ENCODE results near the gene STK32B. TPM values are rescaled to one million over a fixed set of nuclear protein-coding genes. Genes with fewer than 3 reads are reported as not detected.
"Not testable (repeated sequence)": the region's sequence is repeated elsewhere in the genome, so short reads cannot be mapped to it uniquely, and the experiment has no call there.

Gene STK32B
- total and polyA plus RNA-seq, 9 donors = 3.8 to 12.5 (median 5.8) TPM

DNA sequence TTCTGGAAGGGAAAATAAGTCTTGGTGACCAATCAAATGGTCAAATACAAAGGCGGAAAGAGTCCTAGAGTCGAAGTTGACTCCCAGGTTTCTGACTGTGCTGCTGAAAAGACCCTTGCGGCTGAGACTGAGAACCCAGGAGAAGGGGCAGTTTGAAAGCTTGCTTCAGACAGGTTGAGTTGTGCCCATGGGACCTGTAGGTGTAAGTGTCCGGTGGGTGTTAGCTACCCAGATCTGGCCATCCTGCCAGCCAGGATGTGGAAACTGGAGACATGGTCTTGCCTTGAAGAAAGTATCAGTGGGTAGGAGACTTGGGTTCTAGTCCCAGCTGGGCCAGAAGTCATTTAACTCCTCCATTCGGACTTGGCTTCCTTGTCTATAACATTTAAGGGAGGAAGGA, 381.9 kb downstream of the STK32B start:
- no peaks in the 10 kb centered on the region for H3K9me3 ChIP-seq (replicated peaks; ENCODE audit: control insufficient read depth, low read depth, low read length)
- 81% methylated on average over 3 of the region's 5 CpGs for WGBS (ENCODE audit: insufficient coverage)
- no peaks in the 10 kb centered on the region for H3K4me1 ChIP-seq (ENCODE audit: control insufficient read depth, insufficient read depth, low read length)
- H3K27ac ChIP-seq (ENCODE audit: low read length) = no peak overlapping the region
- H3K4me3 ChIP-seq (ENCODE audit: low read length) = no peak overlapping the region
- no peaks in the 10 kb centered on the region for H3K36me3 ChIP-seq (ENCODE audit: control insufficient read depth, insufficient read depth, low read length)
- DNase-seq = no peak
- no peaks in the 10 kb centered on the region for H3K27me3 ChIP-seq (ENCODE audit: control insufficient read depth, insufficient read depth, low read length)

DNA sequence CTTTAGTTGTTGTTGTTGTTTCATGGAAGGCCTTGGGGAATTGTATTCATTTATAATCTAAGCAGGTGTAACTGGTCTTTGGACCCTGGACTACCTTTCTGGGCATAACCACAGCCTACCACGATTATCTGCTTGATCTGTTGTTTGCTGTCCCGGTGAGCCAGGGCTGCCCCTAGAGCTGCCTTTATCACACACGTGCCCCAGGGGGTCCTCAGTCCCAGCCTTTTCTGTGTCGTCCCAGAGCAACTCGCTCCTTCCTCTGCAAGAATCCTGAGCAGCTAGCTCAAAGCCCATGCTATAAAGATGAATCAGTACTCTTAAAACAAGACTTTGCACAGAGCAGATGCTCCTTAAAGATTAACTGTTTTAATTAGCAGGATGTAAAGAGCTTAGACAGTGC, 383.9 kb downstream of the STK32B start:
- Histone ChIP-seq H3K4me1 (ENCODE audit: control insufficient read depth, insufficient read depth, low read length) (no peaks in the 10 kb centered on the region), H3K9me3 (replicated peaks; ENCODE audit: control insufficient read depth, low read depth, low read length) (no peaks in the 10 kb centered on the region), H3K27me3 (ENCODE audit: control insufficient read depth, insufficient read depth, low read length) (no peaks in the 10 kb centered on the region), H3K36me3 (ENCODE audit: control insufficient read depth, insufficient read depth, low read length) (no peaks in the 10 kb centered on the region), H3K27ac (ENCODE audit: low read length) (no peak overlapping the region), H3K4me3 (ENCODE audit: low read length) (no peak overlapping the region)
- no peak for DNase-seq
- 43% methylated on average over 5 of the region's 5 CpGs for WGBS (ENCODE audit: insufficient coverage)

GRCh38 chr4:5435823-5436222, 384.5 kb downstream of the STK32B start:
- no peaks in the 10 kb centered on the region for H3K4me1 ChIP-seq (ENCODE audit: control insufficient read depth, insufficient read depth, low read length)
- H3K4me3 ChIP-seq (ENCODE audit: low read length) = no peak overlapping the region
- H3K27me3 ChIP-seq (ENCODE audit: control insufficient read depth, insufficient read depth, low read length) = no peaks in the 10 kb centered on the region
- WGBS (ENCODE audit: insufficient coverage) = 73% methylated on average over 4 of the region's 4 CpGs
- H3K36me3 ChIP-seq (ENCODE audit: control insufficient read depth, insufficient read depth, low read length) = no peaks in the 10 kb centered on the region
- no peak overlapping the region for H3K27ac ChIP-seq (ENCODE audit: low read length)
- no peak for DNase-seq
- no peaks in the 10 kb centered on the region for H3K9me3 ChIP-seq (replicated peaks; ENCODE audit: control insufficient read depth, low read depth, low read length)

DNA sequence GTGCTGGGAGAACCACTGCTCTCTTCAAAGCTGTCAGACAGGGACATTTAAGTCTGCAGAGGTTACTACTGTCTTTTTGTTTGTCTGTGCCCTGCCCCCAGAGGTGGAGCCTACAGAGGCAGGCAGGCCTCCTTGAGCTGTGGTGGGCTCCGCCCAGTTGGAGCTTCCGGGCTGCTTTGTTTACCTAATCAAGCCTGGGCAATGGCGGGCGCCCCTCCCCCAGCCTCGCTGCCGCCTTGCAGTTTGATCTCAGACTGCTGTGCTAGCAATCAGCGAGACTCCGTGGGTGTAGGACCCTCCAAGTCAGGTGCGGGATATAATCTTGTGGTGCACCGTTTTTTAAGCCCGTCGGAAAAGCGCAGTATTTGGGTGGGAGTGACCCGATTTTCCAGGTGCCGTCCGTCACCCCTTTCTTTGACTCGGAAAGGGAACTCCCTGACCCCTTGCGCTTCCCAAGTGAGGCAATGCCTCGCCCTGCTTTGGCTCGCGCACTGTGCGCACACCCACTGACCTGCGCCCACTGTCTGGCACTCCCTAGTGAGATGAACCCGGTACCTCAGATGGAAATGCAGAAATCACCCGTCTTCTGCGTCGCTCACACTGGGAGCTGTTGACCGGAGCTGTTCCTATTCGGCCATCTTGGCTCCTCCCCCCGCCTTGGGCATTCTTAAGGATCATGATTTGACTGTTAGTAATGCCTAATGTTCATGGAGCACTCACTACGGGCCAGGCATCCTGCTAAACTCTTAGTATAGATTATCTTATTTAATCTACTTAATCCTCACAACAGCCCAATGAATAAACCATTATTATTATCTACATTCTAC, 392.9 kb downstream of the STK32B start:
- not testable (repeated sequence) for H3K27me3 ChIP-seq (ENCODE audit: control insufficient read depth, insufficient read depth, low read length); H3K36me3 ChIP-seq (ENCODE audit: control insufficient read depth, insufficient read depth, low read length); H3K4me3 ChIP-seq (ENCODE audit: low read length); DNase-seq; H3K27ac ChIP-seq (ENCODE audit: low read length); H3K4me1 ChIP-seq (ENCODE audit: control insufficient read depth, insufficient read depth, low read length); H3K9me3 ChIP-seq (replicated peaks; ENCODE audit: control insufficient read depth, low read depth, low read length)
- 90% methylated on average over 6 of the region's 31 CpGs for WGBS (ENCODE audit: insufficient coverage)

GRCh38 chr4:5444918-5445517, 393.7 kb downstream of the STK32B start:
- no peaks in the 10 kb centered on the region for H3K9me3 ChIP-seq (replicated peaks; ENCODE audit: control insufficient read depth, low read depth, low read length)
- 79% methylated on average over 5 of the region's 10 CpGs for WGBS (ENCODE audit: insufficient coverage)
- H3K4me3 ChIP-seq (ENCODE audit: low read length) = no peak overlapping the region
- no peak overlapping the region for H3K27ac ChIP-seq (ENCODE audit: low read length)
- no peaks in the 10 kb centered on the region for H3K27me3 ChIP-seq (ENCODE audit: control insufficient read depth, insufficient read depth, low read length)
- no peaks in the 10 kb centered on the region for H3K36me3 ChIP-seq (ENCODE audit: control insufficient read depth, insufficient read depth, low read length)
- no peak for DNase-seq
- H3K4me1 ChIP-seq (ENCODE audit: control insufficient read depth, insufficient read depth, low read length) = peaks cover 8% of the 10 kb centered on the region

DNA sequence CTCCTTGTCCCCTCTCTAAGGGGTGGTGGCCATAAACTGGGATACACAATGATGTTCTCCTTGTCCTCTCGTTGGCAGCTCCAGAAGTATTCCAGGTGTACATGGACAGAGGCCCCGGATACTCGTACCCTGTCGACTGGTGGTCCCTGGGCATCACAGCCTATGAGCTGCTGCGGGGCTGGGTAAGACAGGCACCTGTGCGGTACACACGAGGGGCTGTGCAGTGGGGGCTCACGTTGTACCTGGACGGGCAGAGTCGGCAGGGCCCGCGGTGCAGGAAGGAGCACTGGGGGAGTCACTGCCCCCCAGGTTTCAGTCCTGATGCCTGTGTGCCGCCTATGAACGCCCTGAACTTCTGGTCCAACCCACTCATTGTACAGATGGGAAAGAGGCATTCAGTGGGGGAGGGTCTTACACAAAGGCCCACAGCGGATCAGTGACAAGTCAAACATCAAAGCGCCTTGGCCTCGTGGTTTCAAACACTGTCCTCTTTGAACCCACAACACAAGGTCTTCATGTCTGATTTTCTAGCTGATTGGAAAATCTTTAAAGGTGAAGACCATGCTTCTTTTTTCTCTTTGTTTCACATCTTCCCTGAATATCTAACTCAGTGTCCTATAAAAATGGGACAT, 395.4 kb downstream of the STK32B start:
- Histone ChIP-seq H3K27me3 (ENCODE audit: control insufficient read depth, insufficient read depth, low read length) (no peaks in the 10 kb centered on the region), H3K4me3 (ENCODE audit: low read length) (no peak overlapping the region), H3K4me1 (ENCODE audit: control insufficient read depth, insufficient read depth, low read length) (peaks cover 8% of the 10 kb centered on the region), H3K36me3 (ENCODE audit: control insufficient read depth, insufficient read depth, low read length) (no peaks in the 10 kb centered on the region), H3K27ac (ENCODE audit: low read length) (no peak overlapping the region), H3K9me3 (replicated peaks; ENCODE audit: control insufficient read depth, low read depth, low read length) (no peaks in the 10 kb centered on the region)
- 90% methylated on average over 12 of the region's 17 CpGs for WGBS (ENCODE audit: insufficient coverage)
- no peak for DNase-seq

GRCh38 chr4:5447755-5448154, 396.5 kb downstream of the STK32B start:
- Histone ChIP-seq H3K27me3 (ENCODE audit: control insufficient read depth, insufficient read depth, low read length) (no peaks in the 10 kb centered on the region), H3K4me3 (ENCODE audit: low read length) (no peak overlapping the region), H3K4me1 (ENCODE audit: control insufficient read depth, insufficient read depth, low read length) (peaks cover 8% of the 10 kb centered on the region), H3K9me3 (replicated peaks; ENCODE audit: control insufficient read depth, low read depth, low read length) (no peaks in the 10 kb centered on the region), H3K36me3 (ENCODE audit: control insufficient read depth, insufficient read depth, low read length) (no peaks in the 10 kb centered on the region), H3K27ac (ENCODE audit: low read length) (no peak overlapping the region)
- 80% methylated on average over 1 of the region's 3 CpGs for WGBS (ENCODE audit: insufficient coverage)
- DNase-seq = no peak

GRCh38 chr4:5448221-5448620, 396.9 kb downstream of the STK32B start:
- Histone ChIP-seq H3K4me1 (ENCODE audit: control insufficient read depth, insufficient read depth, low read length) (peaks cover 8% of the 10 kb centered on the region), H3K4me3 (ENCODE audit: low read length) (no peak overlapping the region), H3K27me3 (ENCODE audit: control insufficient read depth, insufficient read depth, low read length) (no peaks in the 10 kb centered on the region), H3K36me3 (ENCODE audit: control insufficient read depth, insufficient read depth, low read length) (no peaks in the 10 kb centered on the region), H3K27ac (ENCODE audit: low read length) (no peak overlapping the region), H3K9me3 (replicated peaks; ENCODE audit: control insufficient read depth, low read depth, low read length) (no peaks in the 10 kb centered on the region)
- DNase-seq = no peak
- 18% methylated on average over 2 of the region's 10 CpGs for WGBS (ENCODE audit: insufficient coverage)

DNA sequence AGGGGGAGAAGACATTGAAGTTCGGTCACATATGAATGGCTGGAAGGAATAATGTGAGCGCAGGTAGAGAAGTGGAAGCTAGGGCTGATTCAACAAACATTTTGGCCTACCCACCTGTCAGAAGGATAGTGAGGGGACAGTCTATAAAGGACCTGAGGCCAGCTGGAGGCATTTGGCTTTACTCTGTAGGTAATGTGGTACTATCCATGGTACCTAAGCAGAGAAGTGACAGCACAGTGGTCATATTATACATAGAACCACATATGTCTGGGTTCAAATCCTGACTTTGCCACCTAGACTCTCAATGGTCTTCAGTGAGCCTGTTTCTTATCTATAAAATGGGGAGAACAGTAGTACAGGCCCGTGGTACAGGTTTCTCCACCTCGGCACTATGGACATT, 400.0 kb downstream of the STK32B start:
- no peak overlapping the region for H3K4me3 ChIP-seq (ENCODE audit: low read length)
- no peak overlapping the region for H3K27ac ChIP-seq (ENCODE audit: low read length)
- no peaks in the 10 kb centered on the region for H3K9me3 ChIP-seq (replicated peaks; ENCODE audit: control insufficient read depth, low read depth, low read length)
- WGBS (ENCODE audit: insufficient coverage) = 94% methylated on average over 2 of the region's 4 CpGs
- H3K27me3 ChIP-seq (ENCODE audit: control insufficient read depth, insufficient read depth, low read length) = no peaks in the 10 kb centered on the region
- peaks cover 8% of the 10 kb centered on the region for H3K4me1 ChIP-seq (ENCODE audit: control insufficient read depth, insufficient read depth, low read length)
- H3K36me3 ChIP-seq (ENCODE audit: control insufficient read depth, insufficient read depth, low read length) = no peaks in the 10 kb centered on the region
- no peak for DNase-seq

DNA sequence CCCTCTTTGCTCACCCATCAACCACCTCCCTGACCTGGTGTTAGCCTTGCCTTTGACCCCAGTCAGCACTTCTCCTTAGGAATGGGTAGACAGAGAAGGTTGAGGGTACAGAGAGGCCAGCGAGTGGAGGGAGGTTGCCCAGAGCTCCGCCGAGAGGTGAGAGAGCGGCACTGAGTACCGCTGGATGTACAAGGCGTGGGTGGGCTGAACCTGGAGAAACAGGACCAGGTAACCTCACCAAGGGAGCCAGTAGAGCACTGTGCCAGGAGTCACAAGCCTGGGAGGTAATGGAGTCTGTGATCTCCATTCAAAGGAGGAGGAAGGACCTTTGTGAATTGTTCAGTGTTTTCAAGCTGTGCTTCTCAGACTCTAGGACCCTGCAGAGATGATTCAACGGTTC, 400.9 kb downstream of the STK32B start:
- Histone ChIP-seq H3K27ac (ENCODE audit: low read length) (no peak overlapping the region), H3K9me3 (replicated peaks; ENCODE audit: control insufficient read depth, low read depth, low read length) (no peaks in the 10 kb centered on the region), H3K4me1 (ENCODE audit: control insufficient read depth, insufficient read depth, low read length) (peaks cover 8% of the 10 kb centered on the region), H3K27me3 (ENCODE audit: control insufficient read depth, insufficient read depth, low read length) (no peaks in the 10 kb centered on the region), H3K36me3 (ENCODE audit: control insufficient read depth, insufficient read depth, low read length) (no peaks in the 10 kb centered on the region), H3K4me3 (ENCODE audit: low read length) (no peak overlapping the region)
- 76% methylated on average over 7 of the region's 7 CpGs for WGBS (ENCODE audit: insufficient coverage)
- no peak for DNase-seq

Data from muscle of leg (tissue), 11 donors.